ENCODE results near the gene PROZ.

Gene PROZ

DNA sequence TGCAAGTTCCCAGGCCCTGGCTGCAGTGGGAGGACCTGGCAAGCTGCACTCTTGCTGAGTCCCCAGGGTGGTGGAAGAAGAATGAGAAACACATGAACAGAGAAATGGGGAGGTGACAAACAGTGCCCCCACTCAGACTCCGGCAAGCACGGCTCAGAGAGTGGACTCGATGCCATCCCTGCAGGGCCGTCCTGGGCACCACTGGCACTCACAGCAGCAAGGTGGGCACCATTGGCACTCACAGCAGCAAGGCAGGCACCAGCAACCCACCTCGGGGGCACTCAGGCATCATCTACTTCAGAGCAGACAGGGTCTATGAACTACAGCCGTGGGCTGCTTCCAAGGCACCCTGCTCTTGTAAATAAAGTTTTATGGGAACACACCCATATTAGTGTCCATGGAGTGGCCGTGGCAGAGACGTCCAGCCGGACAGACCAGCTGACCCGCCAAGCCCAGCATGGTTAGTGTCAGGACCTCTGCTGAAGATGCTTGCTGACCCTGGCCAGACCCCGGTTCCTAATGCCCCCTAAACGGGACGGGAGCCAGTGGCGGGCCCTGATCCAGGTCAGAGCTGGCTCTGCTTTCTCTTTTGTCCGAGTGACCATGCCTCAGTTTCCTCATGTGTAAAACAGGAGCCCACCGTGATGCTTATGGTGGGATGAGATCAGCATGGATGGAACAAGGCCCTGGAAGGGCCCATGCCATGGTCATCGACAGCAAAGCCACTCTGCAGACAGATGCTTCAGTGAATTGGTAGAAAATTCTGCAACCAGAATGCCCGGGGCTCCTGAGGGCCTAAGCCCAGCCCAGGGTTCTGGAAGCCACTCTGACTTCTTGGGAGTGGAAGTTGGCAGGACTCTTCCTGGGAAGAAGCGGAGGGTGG lies 37.9 kb upstream of the PROZ start:
- no peak for DNase-seq

- no peak for DNase-seq
Measured at GRCh38 chr13:113121183-113121927, 37.1 kb upstream of the PROZ start.

- DNase-seq, result no peak
Measured at GRCh38 chr13:113121928-113122471, 36.4 kb upstream of the PROZ start.

DNA sequence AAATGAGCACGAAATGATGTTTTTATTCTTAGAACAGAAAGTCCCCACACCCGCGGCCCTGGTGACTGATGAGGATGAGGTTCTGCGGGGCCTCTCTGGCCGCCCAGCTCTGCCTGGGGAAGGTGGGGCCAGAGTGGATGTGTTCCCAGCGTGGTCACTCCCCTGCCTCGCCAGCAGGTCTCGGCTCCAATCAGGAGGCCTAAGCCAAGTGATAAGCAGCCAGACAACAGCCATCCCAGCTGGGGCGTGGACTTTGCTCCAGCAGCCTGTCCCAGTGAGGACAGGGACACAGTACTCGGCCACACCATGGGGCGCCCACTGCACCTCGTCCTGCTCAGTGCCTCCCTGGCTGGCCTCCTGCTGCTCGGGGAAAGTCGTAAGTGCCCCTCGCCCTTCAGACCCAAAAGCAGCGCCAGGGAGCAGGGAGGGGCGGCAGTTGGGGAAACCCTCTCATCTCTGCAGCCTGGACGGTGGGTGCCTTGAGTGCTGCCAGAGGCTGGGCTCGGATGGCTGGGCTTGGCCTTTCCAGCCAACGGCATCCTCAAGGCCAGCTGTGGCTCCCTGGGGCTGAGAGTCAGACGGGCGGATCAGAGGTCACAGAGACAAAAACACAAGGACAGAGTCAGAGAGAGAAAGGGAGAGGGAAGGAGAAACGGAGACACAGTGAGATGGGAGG lies 35.8 kb upstream of the PROZ start, which contains the start of gene F10:
Gene F10, plus strand, starts transcription at position 250 of the 676 bp plus-strand sequence. Its CDS starts 57 bp downstream, at position 307.
- peak; percentile 11 for DNase-seq

DNA sequence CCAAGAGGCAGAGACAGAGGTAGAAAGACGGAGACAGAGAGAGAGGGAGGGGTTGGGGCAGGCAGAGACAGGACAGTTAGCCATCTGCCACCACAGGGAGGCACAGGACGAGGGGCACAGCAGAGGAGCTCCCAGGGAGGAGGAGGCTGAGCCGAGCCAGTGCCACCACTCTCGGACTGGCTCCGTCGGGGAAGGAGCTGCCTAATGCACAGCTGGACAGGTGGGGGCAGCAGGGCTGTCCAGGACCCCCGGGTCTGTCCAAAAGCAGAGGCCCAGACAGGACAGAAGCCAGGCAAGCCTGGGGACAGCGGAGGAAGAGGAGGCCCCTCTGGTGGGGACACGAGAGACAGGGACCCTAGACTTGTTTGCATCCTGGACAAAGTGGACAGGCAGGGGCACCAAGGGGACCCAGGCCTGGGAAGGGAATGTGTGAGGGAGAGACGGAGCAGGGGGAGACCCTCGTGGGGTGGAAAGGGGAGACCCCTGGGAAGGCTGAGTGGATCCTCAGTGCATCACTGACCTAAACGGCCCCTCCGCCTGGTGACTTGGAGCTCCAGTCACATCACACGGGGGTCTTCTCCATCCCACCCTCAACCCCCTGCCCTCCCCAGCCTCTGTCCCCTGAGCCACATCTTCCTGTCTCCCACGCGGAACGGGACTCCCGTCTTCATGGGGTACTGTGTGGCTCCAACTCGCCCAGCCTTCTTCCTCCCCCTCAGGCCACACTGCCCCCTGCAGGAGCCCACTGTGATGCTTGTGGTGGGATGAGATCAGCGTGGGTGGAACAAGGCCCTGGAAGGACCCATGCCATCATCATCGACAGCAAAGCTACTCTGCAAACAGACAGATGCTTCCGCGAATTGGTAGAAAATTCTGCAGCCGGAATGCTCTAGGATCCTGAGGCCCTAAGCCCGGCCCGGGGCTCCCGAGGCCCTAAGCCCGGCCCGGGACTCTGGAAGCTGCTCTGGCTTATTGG lies 34.9 kb upstream of the PROZ start:
- no peak for DNase-seq

DNA sequence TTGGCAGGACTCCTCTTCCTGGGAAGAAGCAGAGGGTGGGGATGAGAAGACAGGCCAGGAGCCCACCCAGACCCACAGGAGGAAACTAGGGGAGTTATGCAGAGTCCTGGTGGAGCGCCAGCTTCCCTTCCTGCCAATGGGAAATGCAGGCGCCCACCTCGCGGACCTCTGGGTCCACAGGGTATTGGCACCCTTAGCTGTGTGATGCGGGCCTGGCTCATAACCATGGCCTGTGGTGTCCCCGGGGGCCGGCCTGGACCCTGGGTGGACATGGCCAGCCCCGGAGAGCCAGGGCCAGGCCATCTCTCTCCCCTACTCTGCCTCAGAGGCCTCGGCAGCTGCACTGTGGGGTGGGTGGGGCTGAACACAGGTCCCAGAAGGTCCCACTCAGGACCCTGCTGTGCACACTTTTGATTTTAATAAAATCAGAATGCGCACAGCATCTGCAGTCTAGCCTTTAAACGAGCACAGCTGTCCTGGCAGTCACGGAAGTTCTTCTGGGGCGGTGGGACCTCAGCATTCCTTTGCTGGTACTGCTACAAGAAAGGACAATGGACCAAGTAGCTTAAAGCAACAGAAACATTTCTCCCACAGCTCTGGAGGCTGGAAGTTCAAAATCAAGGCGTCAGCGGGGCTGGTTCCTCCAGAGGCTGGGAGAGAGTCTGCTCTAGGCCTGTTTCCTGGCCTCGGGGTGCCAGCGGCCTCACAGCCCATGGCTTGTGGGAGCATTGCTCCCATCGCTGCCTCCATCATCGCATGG lies 34.1 kb upstream of the PROZ start:
- DNase-seq, result no peak

DNA sequence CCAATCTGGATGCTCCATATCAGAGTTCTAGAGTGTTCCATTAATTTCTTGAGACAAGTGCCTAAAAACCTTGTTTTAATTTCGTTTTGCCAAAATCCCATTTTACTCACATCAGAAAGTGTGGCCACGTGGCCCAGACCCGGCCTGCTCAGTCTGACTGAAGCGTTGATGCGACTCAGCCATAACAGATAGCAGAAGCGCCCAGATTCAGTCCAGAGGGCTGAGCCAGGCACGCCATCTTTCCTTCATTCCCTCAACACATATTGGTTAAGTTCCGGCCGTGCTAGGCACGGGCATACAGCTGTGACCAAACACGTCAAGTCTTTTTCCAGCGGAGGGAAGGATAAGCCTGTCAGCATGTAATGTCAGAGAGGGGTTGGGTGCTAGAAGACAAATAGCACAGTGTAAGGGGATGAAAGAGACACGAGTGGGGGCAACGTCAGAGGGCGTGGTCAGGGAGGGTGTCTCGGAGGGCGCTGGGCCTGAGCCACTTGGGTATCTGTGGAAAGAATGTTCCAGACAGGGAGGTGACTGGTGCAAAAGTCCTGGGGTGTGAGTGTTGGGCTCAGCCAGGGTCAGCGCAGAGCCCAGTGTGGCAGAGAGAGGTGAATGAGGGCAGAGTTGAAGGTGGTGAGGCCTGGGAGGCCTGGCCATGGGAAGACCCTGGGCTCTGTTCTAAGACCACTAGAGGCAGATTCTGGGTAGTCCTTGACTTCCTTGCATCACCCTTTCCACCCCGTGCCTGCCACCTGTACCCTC lies 32.8 kb upstream of the PROZ start:
- DNase-seq, result no peak

- DNase-seq, result no peak
Measured at GRCh38 chr13:113126265-113127150, 31.9 kb upstream of the PROZ start.

DNA sequence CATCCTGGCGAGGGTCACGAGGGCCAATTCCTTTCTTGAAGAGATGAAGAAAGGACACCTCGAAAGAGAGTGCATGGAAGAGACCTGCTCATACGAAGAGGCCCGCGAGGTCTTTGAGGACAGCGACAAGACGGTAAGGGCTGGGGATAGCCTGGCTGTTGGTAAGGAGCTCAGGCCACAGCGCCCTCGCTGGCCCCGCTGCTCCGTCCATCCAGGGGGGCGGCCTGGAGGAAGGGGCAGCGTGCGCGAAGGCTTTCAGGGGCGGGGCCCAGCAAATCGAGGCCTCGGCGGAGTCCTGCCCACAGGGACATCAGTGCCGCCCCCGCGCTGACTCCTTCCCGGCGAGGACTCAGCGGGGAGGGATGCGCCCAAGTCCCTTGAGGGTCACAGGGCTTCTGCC lies 29.0 kb upstream of the PROZ start:
- DNase-seq, result no peak

DNA sequence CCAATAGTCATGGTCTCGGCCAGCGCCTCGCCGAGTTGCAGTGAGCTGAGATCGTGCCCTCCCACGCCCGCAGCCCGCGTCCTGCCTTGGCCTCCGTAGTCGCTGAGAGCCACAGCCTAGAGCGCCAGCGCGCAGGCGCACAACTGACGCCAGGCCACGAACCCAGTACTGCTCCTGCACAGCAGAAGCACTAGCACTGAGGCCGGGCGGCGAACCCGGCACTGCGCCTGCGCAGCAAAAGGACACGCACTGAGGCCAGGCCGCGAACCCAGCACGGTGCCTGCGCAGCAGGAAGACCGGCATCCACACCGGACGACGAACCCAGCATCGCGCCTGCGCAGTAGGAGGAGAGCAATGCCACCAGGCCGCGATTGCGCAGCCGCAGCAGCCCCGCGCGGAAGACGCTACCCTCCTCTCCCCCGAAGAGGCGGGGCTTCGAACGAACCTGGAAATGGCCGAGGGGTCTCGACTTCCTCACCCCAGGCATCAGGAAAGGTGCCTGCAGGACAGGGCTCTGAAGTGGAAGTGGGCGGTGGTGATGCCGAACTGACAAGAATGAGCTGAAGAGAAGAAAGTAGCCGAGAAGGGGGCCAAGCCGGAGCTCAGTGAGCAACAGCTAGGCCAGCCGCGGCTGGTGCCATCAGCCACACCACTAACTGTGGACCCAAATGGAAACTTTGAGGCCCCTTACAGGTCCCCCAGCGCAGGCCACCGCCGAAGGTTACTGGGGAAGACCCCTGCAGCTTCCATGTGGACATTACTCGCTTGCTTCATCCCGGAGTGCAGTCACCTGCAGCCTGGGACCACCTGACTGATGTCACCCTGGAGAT lies 28.3 kb upstream of the PROZ start:
- peak; percentile 14 for DNase-seq

DNA sequence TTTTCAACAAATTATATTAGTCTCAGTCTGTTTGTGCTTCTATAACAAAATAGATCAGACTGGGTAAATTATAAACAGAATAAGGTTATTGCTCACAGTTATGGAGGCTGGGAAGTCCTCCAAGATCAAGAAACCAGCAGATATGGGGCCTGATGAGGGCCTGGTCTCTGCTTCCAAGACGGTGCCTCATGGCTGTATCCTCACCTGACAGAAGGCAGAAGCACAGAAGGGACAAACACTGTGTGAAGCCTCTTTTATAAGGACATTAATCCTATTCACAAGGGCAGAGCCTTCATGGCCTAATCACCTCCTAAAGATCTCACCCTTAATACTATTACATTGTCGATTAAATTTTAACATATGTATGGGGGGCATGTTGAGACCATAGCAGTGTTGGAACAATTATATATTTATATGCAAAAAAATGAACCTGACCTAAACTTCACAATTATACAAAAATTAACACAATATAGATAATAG lies 23.1 kb upstream of the PROZ start:
- DNase-seq, result no peak

GRCh38 chr13:113137691-113138298 lies 20.7 kb upstream of the PROZ start:
- DNase-seq, result no peak

- no peak for DNase-seq
Measured at GRCh38 chr13:113138792-113139551, 19.5 kb upstream of the PROZ start.

- no peak for DNase-seq
Measured at GRCh38 chr13:113139577-113139976, 18.9 kb upstream of the PROZ start.

- DNase-seq, result no peak
Measured at GRCh38 chr13:113140677-113141600, 17.5 kb upstream of the PROZ start.

GRCh38 chr13:113141601-113141970 lies 16.9 kb upstream of the PROZ start:
- DNase-seq, result no peak

All from fibroblast of skin of right quadriceps (primary cell).